ENCODE results near the gene YLPM1. TPM values are rescaled to one million over a fixed set of nuclear protein-coding genes. Genes with fewer than 3 reads are reported as not detected.
A peak's percentile ranks its signal among the peaks of the same experiment; 100 is the strongest.

YLPM1 gene
- total and polyA plus RNA-seq, 12 donors: 24.0 to 58.6 (median 46.5) TPM

DNA sequence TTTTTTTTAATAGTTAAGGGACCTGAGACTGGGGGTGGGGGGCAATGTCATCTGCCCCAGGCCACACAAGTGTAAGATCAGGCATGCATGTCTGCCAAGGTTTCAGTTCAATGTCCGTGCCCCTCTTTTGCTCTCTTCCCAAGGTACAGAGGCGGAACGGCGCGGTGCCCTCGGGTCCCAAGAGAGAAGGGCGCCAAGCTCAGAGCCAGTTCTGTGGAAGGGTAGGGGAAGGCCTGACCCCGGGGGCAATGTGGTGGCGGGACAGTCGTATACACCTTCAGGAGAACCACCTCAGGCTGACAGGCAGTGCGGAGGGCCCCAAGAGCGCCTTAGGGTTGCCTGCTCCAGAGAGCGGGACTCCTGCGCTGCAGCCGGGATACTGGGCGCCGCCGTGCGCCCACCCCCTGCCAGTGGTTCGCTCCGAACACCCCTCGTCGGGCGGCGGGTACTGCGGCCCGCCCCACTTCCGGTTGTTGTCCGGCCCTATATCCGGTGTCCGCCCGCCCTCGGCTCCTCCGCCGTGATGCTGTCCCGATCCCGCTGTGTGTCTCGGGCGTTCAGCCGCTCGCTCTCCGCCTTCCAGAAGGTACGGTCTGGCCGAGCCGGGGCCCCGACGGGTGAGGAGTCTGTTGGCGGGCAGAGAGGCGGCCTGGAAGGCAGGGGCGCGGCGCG lies 118.5 kb downstream of the YLPM1 start, which contains the start of gene DLST:
TSS of gene DLST (plus strand) at position 486 of the 672 bp plus-strand sequence. CDS start at position 524, 38 bp downstream.
- Histone ChIP-seq H3K4me1 (replicated peaks in 1 of 2) (peaks cover 18 to 43% of the 10 kb centered on the region in 2 donors), H3K4me3 (peak within 1 kb of the TSS; percentile 87 to 100 (median 95)), H3K27ac (peak within 1 kb of the TSS; percentile 91 to 99 (median 97)), H3K27me3 (no peaks in the 10 kb centered on the region), H3K36me3 (replicated peaks in 1 of 2) (peaks cover 0 to 6% of the 10 kb centered on the region in 2 donors), H3K9me3 (replicated peaks in 1 of 3) (no peaks in the 10 kb centered on the region)
- 0 to 1% (median 0%) methylated on average over 7 to 53 of the region's 53 CpGs for WGBS, 4 donors
- intact Hi-C loops (cut with DNase I): no loop called here
- peak; percentile 84 to 91 (median 89) for DNase-seq
- TF ChIP-seq CTCF (IDR thresholded peaks at IDR 0.05) (peak in 1 of 6 experiments; percentile 16), POLR2A (IDR thresholded peaks at IDR 0.05) (peak in 1 of 2 donors; percentile 77)

DNA sequence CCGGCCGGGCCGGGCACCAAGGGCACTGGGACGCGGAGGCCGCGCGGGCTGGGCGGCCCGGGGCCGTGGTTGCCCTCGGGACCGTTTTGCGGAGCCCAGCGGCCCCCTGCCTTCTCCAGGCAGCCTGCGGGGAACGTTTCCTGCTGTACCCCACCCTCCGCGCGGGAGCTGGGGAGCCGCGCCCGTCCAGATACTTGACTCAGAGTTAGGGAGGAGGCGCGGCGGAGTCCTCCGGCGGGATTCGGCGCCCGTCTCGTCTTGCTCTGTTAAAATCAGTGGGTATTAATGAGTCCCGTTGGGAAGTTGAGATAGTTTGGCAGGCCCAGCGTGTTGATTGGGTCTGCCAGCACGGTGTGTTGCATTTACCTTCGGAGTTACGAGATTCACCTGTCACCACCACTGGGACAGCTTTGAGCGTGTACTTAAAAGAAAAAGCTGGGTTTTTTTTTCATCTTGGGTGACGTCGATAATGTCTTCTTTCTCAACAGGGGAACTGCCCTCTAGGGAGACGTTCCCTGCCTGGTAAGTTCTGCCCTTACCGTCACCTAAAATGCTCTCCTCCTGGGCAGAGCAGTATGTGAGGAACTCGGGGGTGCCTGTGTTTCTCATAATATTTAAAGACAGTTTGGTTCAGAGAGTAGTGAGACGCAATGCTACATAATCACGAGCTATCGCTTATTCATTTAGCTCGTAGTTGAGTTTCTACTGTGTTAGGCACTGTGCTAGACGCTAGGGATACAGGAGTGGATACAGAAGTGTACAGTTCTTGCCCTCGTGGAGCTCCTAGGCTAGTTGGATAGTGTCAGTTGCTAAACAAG lies 119.2 kb downstream of the YLPM1 start:
- H3K27me3 ChIP-seq: no peaks in the 10 kb centered on the region
- no peak for TF ChIP-seq CTCF (IDR thresholded peaks at IDR 0.05)
- TF ChIP-seq POLR2A (IDR thresholded peaks at IDR 0.05): no peak
- peak overlapping the region; percentile 87 to 100 (median 95) for H3K4me3 ChIP-seq
- peaks cover 18 to 48% of the 10 kb centered on the region in 2 donors for H3K4me1 ChIP-seq (replicated peaks in 1 of 2)
- WGBS, 4 donors: 0 to 2% (median 1%) methylated on average over 17 to 49 of the region's 49 CpGs
- peak in 6 of 7 donors; percentile 48 to 59 (median 52) for DNase-seq
- H3K9me3 ChIP-seq (replicated peaks in 1 of 3): no peaks in the 10 kb centered on the region
- H3K36me3 ChIP-seq (replicated peaks in 1 of 2): peaks cover 0 to 8% of the 10 kb centered on the region in 2 donors
- intact Hi-C loops (cut with DNase I): no loop called here
- H3K27ac ChIP-seq: peak overlapping the region; percentile 91 to 99 (median 97)

Other genes with a start within 250 kb of the YLPM1 start
- 10 to 100 TPM in 2 of 9 donors, 1 to 10 TPM in 7; 2.3 to 17.0 (median 7.3) TPM for gene LTBP2, start 151.1 kb upstream of the YLPM1 start, total RNA-seq
- 1 to 10 TPM; 2.1 to 2.4 (median 2.2) TPM for gene LTBP2, start 151.1 kb upstream of the YLPM1 start, polyA plus RNA-seq
- 10 to 100 TPM; 17.6 to 36.7 (median 31.6) TPM for gene AREL1, start 50.2 kb upstream of the YLPM1 start, total RNA-seq
- gene AREL1, start 50.2 kb upstream of the YLPM1 start, polyA plus RNA-seq: 10 to 100 TPM; 13.0 to 27.5 (median 13.4) TPM
- gene FCF1, start 50.2 kb upstream of the YLPM1 start, total RNA-seq: 10 to 100 TPM; 12.4 to 53.0 (median 40.3) TPM
- gene FCF1, start 50.2 kb upstream of the YLPM1 start, polyA plus RNA-seq: 10 to 100 TPM in 1 of 3 donors, 1 to 10 TPM in 2; 2.9 to 61.4 (median 9.9) TPM
- not detected for gene PROX2, start 112.8 kb downstream of the YLPM1 start, total RNA-seq
- gene PROX2, start 112.8 kb downstream of the YLPM1 start, polyA plus RNA-seq: under 1 TPM in 1 of 3 donors, not detected in 2; 0.08 TPM
- 100 to 1,000 TPM in 8 of 9 donors, 10 to 100 TPM in 1; 60.6 to 205 (median 156) TPM for gene DLST, start 118.6 kb downstream of the YLPM1 start, total RNA-seq
- 100 to 1,000 TPM in 1 of 3 donors, 10 to 100 TPM in 2; 42.0 to 137 (median 54.0) TPM for gene DLST, start 118.6 kb downstream of the YLPM1 start, polyA plus RNA-seq
- gene RPS6KL1, start 159.9 kb downstream of the YLPM1 start, total RNA-seq: 10 to 100 TPM in 1 of 9 donors, 1 to 10 TPM in 8; 2.0 to 23.9 (median 4.3) TPM
- 10 to 100 TPM in 2 of 3 donors, 1 to 10 TPM in 1; 3.9 to 28.2 (median 12.3) TPM for gene RPS6KL1, start 159.9 kb downstream of the YLPM1 start, polyA plus RNA-seq
- 10 to 100 TPM in 3 of 9 donors, 1 to 10 TPM in 6; 1.7 to 12.7 (median 5.0) TPM for gene PGF, start 192.3 kb downstream of the YLPM1 start, total RNA-seq
- 1 to 10 TPM; 1.7 to 5.1 (median 4.5) TPM for gene PGF, start 192.3 kb downstream of the YLPM1 start, polyA plus RNA-seq
- gene EIF2B2, start 239.6 kb downstream of the YLPM1 start, total RNA-seq: 10 to 100 TPM; 20.6 to 90.9 (median 52.0) TPM
- 10 to 100 TPM; 23.4 to 90.2 (median 32.8) TPM for gene EIF2B2, start 239.6 kb downstream of the YLPM1 start, polyA plus RNA-seq

Data from adrenal gland (tissue), 12 donors.